HepG2 (cell line): ENCODE measurements around the gene LENG1. TPM values are rescaled to one million over a fixed set of nuclear protein-coding genes. Genes with fewer than 3 reads are reported as not detected.

Source experiments
- KDM5A ChIP-seq: fragments of 200-600 bp; sonication (generic); IDR thresholded peaks from 2 replicates; pipeline ENCODE4 v1.7.0; 2018; ENCODE audit warnings: antibody characterized with exemption, mild to moderate bottlenecking, low read length, borderline replicate concordance
- KLF6 ChIP-seq: IDR thresholded peaks from 2 replicates; pipeline ENCODE4 v1.8.0; 2016; ENCODE audit warnings: missing biosample characterization, missing genetic modification reagents
- SIX1 ChIP-seq: sonication (generic); formaldehyde crosslinking; IDR thresholded peaks from 2 replicates; pipeline ENCODE4 v1.4.0; 2020; ENCODE audit warnings: missing genetic modification reagents, borderline replicate concordance
- SRY ChIP-seq: sonication (generic); formaldehyde crosslinking; IDR thresholded peaks from 2 replicates; pipeline ENCODE4 v1.8.0; 2022; ENCODE audit warnings: mild to moderate bottlenecking, missing genetic modification reagents
- ZBTB38 ChIP-seq: sonication (generic); formaldehyde crosslinking; IDR thresholded peaks from 2 replicates; pipeline ENCODE4 v1.5.1; 2020; ENCODE audit warnings: mild to moderate bottlenecking, missing genetic modification reagents
- ZNF263 ChIP-seq: sonication (generic); formaldehyde crosslinking; IDR thresholded peaks from 2 replicates; pipeline ENCODE4 v1.4.0; 2020; ENCODE audit warnings: missing genetic modification reagents
- ZNF333 ChIP-seq: sonication (generic); formaldehyde crosslinking; IDR thresholded peaks from 2 replicates; pipeline ENCODE4 v1.4.0; 2020; ENCODE audit warnings: mild to moderate bottlenecking, missing genetic modification reagents, borderline replicate concordance
- ZNF350 ChIP-seq: sonication (generic); formaldehyde crosslinking; IDR thresholded peaks from 2 replicates; pipeline ENCODE4 v1.4.0; 2020; ENCODE audit warnings: mild to moderate bottlenecking, low read depth, missing genetic modification reagents, borderline replicate concordance
- ZNF460 ChIP-seq: sonication (generic); formaldehyde crosslinking; IDR thresholded peaks from 2 replicates; pipeline ENCODE4 v1.5.1; 2020; ENCODE audit warnings: missing genetic modification reagents, mild to moderate bottlenecking, borderline replicate concordance
- ZNF652 ChIP-seq: IDR thresholded peaks from 2 replicates; pipeline ENCODE4 v1.6.1; 2016; ENCODE audit warnings: low read depth, borderline replicate concordance
- ZNF720 ChIP-seq: sonication (generic); formaldehyde crosslinking; IDR thresholded peaks from 2 replicates; pipeline ENCODE4 v1.4.0; 2020; ENCODE audit warnings: missing genetic modification reagents
- ZSCAN30 ChIP-seq: sonication (generic); formaldehyde crosslinking; IDR thresholded peaks from 2 replicates; pipeline ENCODE4 v1.5.0; 2020; ENCODE audit warnings: mild to moderate bottlenecking, missing genetic modification reagents
- polyA plus RNA-seq, 8 experiments: library from polyadenylated mRNA; depleted of rRNA in 3 of 8; stranded (reverse) in 7 of 8; unstranded in 1 of 8; fragments of >200 nt; fragmentation: Illumina TruSeq in 4 of 8; extraction: Trizol in 4 of 8; gene quantifications; 2 replicates each; pipeline versions ENCODE4 v1.2.1 to v1.2.3, GENCODE V29; 2011 to 2016; ENCODE audit warnings: low read depth in 4 of 8, missing spikeins in 1 of 8, mixed read lengths in 1 of 8; ENCODE audit not compliant: insufficient read depth in 1 of 8
- total RNA-seq, 5 experiments: library from RNA; depleted of rRNA; stranded (reverse); fragments of >200 nt; fragmentation: Illumina TruSeq; extraction: Trizol; gene quantifications; 2 replicates each; pipeline ENCODE4 v1.2.3, GENCODE V29; 2016; ENCODE audit warnings: low read depth in 1 of 5
- TF ChIP-seq, protein P1 (sequence below): sonication (generic); formaldehyde crosslinking; IDR thresholded peaks from 2 replicates; pipeline ENCODE4 v1.4.0; 2020; ENCODE audit warnings: mild to moderate bottlenecking, missing genetic modification reagents, borderline replicate concordance
- TF ChIP-seq, protein P2 (sequence below): sonication (generic); formaldehyde crosslinking; IDR thresholded peaks from 2 replicates; pipeline ENCODE4 v1.4.0; 2020; ENCODE audit warnings: mild to moderate bottlenecking, missing genetic modification reagents
- TF ChIP-seq, protein P3 (sequence below): sonication (generic); formaldehyde crosslinking; IDR thresholded peaks from 2 replicates; pipeline ENCODE4 v1.4.0; 2020; ENCODE audit warnings: mild to moderate bottlenecking, missing genetic modification reagents
- TF ChIP-seq, protein P4 (sequence below): IDR thresholded peaks from 2 replicates; pipeline ENCODE4 v1.6.1; 2012; ENCODE audit warnings: inconsistent platforms
- TF ChIP-seq, protein P5 (sequence below): sonication (generic); formaldehyde crosslinking; IDR thresholded peaks from 2 replicates; pipeline ENCODE4 v1.8.1; 2023; ENCODE audit warnings: missing genetic modification reagents, mild to moderate bottlenecking, borderline replicate concordance

The LENG1 gene
- total and polyA plus RNA-seq, 2 of the 13 experiments (the other 11 are each of a cell fraction or from before 2014, with no cell fraction given) = 1.8 to 3.8 TPM

DNA sequence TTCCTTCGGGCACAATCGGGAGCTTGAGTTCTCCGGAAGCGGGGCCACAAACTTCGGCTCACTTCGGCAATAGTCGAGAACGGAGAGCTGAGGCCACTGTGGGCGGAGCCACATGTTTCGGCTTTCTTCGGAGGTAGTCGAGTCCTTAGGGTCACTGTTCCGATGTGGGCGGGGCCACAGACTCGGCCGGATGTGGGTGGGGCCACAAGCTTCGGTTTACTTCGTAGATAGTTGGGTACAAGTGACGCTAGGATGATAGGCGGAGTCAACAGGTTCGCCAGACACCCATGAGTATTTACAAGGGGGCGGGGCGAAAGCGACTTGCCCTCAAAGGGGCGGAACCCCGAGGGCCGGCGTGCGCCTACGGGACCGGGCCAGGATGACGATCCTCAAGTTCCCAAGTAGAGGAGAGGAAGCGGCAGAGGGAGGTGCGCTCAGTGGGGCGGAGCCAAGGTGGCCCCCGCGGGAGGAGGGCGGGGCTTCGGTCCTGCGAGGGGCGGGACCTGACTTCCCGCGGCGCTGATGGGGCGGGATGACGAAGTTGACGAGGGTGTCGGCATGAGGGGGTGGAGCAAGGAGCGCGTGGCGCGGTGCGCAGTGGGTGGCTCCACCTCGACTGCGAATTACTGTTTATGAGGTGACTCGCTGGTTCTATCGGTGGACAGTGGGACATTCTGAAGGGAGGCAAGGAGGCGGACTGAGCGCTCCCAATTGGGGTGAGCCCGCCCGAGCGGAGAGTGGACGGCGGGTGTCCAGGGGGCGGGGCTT is 30.4 kb upstream of the LENG1 start (continued):
- TF ChIP-seq, protein P1, sequence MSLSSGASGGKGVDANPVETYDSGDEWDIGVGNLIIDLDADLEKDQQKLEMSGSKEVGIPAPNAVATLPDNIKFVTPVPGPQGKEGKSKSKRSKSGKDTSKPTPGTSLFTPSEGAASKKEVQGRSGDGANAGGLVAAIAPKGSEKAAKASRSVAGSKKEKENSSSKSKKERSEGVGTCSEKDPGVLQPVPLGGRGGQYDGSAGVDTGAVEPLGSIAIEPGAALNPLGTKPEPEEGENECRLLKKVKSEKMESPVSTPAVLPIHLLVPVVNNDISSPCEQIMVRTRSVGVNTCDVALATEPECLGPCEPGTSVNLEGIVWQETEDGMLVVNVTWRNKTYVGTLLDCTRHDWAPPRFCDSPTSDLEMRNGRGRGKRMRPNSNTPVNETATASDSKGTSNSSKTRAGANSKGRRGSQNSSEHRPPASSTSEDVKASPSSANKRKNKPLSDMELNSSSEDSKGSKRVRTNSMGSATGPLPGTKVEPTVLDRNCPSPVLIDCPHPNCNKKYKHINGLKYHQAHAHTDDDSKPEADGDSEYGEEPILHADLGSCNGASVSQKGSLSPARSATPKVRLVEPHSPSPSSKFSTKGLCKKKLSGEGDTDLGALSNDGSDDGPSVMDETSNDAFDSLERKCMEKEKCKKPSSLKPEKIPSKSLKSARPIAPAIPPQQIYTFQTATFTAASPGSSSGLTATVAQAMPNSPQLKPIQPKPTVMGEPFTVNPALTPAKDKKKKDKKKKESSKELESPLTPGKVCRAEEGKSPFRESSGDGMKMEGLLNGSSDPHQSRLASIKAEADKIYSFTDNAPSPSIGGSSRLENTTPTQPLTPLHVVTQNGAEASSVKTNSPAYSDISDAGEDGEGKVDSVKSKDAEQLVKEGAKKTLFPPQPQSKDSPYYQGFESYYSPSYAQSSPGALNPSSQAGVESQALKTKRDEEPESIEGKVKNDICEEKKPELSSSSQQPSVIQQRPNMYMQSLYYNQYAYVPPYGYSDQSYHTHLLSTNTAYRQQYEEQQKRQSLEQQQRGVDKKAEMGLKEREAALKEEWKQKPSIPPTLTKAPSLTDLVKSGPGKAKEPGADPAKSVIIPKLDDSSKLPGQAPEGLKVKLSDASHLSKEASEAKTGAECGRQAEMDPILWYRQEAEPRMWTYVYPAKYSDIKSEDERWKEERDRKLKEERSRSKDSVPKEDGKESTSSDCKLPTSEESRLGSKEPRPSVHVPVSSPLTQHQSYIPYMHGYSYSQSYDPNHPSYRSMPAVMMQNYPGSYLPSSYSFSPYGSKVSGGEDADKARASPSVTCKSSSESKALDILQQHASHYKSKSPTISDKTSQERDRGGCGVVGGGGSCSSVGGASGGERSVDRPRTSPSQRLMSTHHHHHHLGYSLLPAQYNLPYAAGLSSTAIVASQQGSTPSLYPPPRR = 0 out of 2 replicates have a peak, but pooled peaks have one; percentile 44
- no peak for TF ChIP-seq ZNF720 (CRISPR knock-in tag)
- TF ChIP-seq, protein P2, sequence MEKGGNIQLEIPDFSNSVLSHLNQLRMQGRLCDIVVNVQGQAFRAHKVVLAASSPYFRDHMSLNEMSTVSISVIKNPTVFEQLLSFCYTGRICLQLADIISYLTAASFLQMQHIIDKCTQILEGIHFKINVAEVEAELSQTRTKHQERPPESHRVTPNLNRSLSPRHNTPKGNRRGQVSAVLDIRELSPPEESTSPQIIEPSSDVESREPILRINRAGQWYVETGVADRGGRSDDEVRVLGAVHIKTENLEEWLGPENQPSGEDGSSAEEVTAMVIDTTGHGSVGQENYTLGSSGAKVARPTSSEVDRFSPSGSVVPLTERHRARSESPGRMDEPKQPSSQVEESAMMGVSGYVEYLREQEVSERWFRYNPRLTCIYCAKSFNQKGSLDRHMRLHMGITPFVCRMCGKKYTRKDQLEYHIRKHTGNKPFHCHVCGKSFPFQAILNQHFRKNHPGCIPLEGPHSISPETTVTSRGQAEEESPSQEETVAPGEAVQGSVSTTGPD (CRISPR knock-in tag) = no peak
- TF ChIP-seq, protein P3, sequence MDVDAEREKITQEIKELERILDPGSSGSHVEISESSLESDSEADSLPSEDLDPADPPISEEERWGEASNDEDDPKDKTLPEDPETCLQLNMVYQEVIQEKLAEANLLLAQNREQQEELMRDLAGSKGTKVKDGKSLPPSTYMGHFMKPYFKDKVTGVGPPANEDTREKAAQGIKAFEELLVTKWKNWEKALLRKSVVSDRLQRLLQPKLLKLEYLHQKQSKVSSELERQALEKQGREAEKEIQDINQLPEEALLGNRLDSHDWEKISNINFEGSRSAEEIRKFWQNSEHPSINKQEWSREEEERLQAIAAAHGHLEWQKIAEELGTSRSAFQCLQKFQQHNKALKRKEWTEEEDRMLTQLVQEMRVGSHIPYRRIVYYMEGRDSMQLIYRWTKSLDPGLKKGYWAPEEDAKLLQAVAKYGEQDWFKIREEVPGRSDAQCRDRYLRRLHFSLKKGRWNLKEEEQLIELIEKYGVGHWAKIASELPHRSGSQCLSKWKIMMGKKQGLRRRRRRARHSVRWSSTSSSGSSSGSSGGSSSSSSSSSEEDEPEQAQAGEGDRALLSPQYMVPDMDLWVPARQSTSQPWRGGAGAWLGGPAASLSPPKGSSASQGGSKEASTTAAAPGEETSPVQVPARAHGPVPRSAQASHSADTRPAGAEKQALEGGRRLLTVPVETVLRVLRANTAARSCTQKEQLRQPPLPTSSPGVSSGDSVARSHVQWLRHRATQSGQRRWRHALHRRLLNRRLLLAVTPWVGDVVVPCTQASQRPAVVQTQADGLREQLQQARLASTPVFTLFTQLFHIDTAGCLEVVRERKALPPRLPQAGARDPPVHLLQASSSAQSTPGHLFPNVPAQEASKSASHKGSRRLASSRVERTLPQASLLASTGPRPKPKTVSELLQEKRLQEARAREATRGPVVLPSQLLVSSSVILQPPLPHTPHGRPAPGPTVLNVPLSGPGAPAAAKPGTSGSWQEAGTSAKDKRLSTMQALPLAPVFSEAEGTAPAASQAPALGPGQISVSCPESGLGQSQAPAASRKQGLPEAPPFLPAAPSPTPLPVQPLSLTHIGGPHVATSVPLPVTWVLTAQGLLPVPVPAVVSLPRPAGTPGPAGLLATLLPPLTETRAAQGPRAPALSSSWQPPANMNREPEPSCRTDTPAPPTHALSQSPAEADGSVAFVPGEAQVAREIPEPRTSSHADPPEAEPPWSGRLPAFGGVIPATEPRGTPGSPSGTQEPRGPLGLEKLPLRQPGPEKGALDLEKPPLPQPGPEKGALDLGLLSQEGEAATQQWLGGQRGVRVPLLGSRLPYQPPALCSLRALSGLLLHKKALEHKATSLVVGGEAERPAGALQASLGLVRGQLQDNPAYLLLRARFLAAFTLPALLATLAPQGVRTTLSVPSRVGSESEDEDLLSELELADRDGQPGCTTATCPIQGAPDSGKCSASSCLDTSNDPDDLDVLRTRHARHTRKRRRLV (CRISPR knock-in tag) = peak; percentile 87
- 0 out of 2 replicates have a peak, but pooled peaks have one; percentile 15 for TF ChIP-seq ZNF350 (CRISPR knock-in tag)
- TF ChIP-seq ZNF333 = no peak
- no peak for TF ChIP-seq KDM5A
- TF ChIP-seq, protein P4, sequence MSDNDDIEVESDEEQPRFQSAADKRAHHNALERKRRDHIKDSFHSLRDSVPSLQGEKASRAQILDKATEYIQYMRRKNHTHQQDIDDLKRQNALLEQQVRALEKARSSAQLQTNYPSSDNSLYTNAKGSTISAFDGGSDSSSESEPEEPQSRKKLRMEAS = peak; percentile 87
- TF ChIP-seq, protein P5, sequence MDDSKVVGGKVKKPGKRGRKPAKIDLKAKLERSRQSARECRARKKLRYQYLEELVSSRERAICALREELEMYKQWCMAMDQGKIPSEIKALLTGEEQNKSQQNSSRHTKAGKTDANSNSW (CRISPR knock-in tag) = no peak
- peak; percentile 42; the same call in 1 of the 2 replicates for TF ChIP-seq ZBTB38 (CRISPR knock-in tag)
- TF ChIP-seq ZNF652 (CRISPR knock-in tag) = no peak
- TF ChIP-seq SIX1 (CRISPR knock-in tag) = no peak
- TF ChIP-seq KLF6 = no peak
- no peak for TF ChIP-seq ZNF263 (CRISPR knock-in tag)
- no peak for TF ChIP-seq SRY (CRISPR knock-in tag)
- no peak for TF ChIP-seq ZSCAN30 (CRISPR knock-in tag)
- TF ChIP-seq ZNF460 = no peak
